Body of pancreas (tissue), 4 donors: Measurements from ENCODE around the gene IPO11. TPM values are rescaled to one million over a fixed set of nuclear protein-coding genes. Genes with fewer than 3 reads are reported as not detected.

ENCODE experiments used
- ATAC-seq: fragments of 150-250 bp; one replicate; pipeline ENCODE4 v1.9.1; 2016
- DNase-seq, 4 donors: peaks; one replicate each; pipeline ENCODE4 v3.0.0-alpha.2; 2019
- H3K27ac ChIP-seq, 4 donors: fragments of 200-600 bp; sonication (generic); 1 replicate in 3 of 4; 2 replicates in 1 of 4; pipeline versions ENCODE4 v1.5.1 to v1.6.1; 2016 to 2019; ENCODE audit warnings: mild to moderate bottlenecking in 1 of 4, mixed read lengths in 1 of 4, moderate library complexity in 1 of 4
- H3K27me3 ChIP-seq, 2 donors: fragments of 200-600 bp; sonication (generic); one replicate each; pipeline ENCODE4 v1.6.0; 2016; ENCODE audit warnings: mild to moderate bottlenecking in 1 of 2
- H3K36me3 ChIP-seq, 2 donors: fragments of 200-600 bp; sonication (generic); replicated peaks in 1 of 2; 2 replicates each; pipeline ENCODE4 v1.5.1; 2016; ENCODE audit warnings: low read depth in 2 of 2; ENCODE audit not compliant: insufficient read depth in 1 of 2
- H3K4me1 ChIP-seq: fragments of 200-600 bp; sonication (generic); one replicate; pipeline ENCODE4 v1.6.0; 2016
- H3K4me3 ChIP-seq, 2 donors: fragments of 200-600 bp; sonication (generic); 1 replicate in 1 of 2; 2 replicates in 1 of 2; pipeline ENCODE4 v1.5.1; 2016 to 2019
- H3K9me3 ChIP-seq, 3 donors: fragments of 200-600 bp; sonication (generic); 1 replicate in 2 of 3; 2 replicates in 1 of 3; pipeline ENCODE4 v1.5.1; 2016
- CTCF ChIP-seq, 7 experiments: fragments of 450-650 bp in 4 of 7; fragments of 200-600 bp in 3 of 7; sonication (generic) in 3 of 7; IDR thresholded peaks; one replicate each; pipeline ENCODE4 v1.5.1; 2016 to 2019; ENCODE audit warnings: antibody characterized with exemption in 7 of 7
- POLR2A ChIP-seq, 3 donors: fragments of 450-650 bp; IDR thresholded peaks; one replicate each; pipeline ENCODE4 v1.6.1; 2016; ENCODE audit warnings: antibody characterized with exemption in 3 of 3, mild to moderate bottlenecking in 2 of 3
- WGBS, 2 donors: methylation state at CpG; one replicate each; pipeline ENCODE4 v1.1.5; 2017; 5-methylcytosine and 5-hydroxymethylcytosine counted together
- intact Hi-C: fragments of 100-400 bp; cut with DNase I; formaldehyde crosslinking; loops from one replicate; pipeline ENCODE4 v1.15.1; 2023
- total RNA-seq, 2 donors: library from RNA; depleted of rRNA; stranded (reverse); fragments of >200 nt; gene quantifications; one replicate each; pipeline ENCODE4 v1.1.0, GENCODE V29; 2016

The IPO11 gene
- total RNA-seq, 2 donors from 2014 or later, result 10.9 to 13.2 TPM

GRCh38 chr5:62489471-62489870 is 76.9 kb downstream of the IPO11 start:
- H3K36me3 ChIP-seq, result peaks cover 0 to 6% of the 10 kb centered on the region in 2 donors
- intact Hi-C loops, result no loop called here
- H3K9me3 ChIP-seq, result no peaks in the 10 kb centered on the region
- ATAC-seq (no peak), DNase-seq (no peak)
- H3K27ac ChIP-seq, result no peak overlapping the region
- H3K4me1 ChIP-seq, result no peaks in the 10 kb centered on the region
- WGBS, 2 donors, result 69 to 86% methylated on average over 1 of the region's 1 CpG
- H3K4me3 ChIP-seq, result no peak overlapping the region
- H3K27me3 ChIP-seq, result no peaks in the 10 kb centered on the region
- TF ChIP-seq CTCF (IDR thresholded peaks at IDR 0.05) (no peak), POLR2A (IDR thresholded peaks at IDR 0.05) (no peak)

- no peaks in the 10 kb centered on the region for H3K27me3 ChIP-seq
- intact Hi-C loops, result no loop called here
- no peak overlapping the region for H3K27ac ChIP-seq
- H3K36me3 ChIP-seq, result peaks cover 0 to 2% of the 10 kb centered on the region in 2 donors
- no peak overlapping the region for H3K4me3 ChIP-seq
- TF ChIP-seq CTCF (IDR thresholded peaks at IDR 0.05) (no peak), POLR2A (IDR thresholded peaks at IDR 0.05) (no peak)
- no peak for ATAC-seq
- H3K4me1 ChIP-seq, result no peaks in the 10 kb centered on the region
- H3K9me3 ChIP-seq, result no peaks in the 10 kb centered on the region
- no peak for DNase-seq
- WGBS, 2 donors, result 92 to 100% methylated on average over 1 of the region's 1 CpG
Measured at GRCh38 chr5:62494772-62495171, 82.2 kb downstream of the IPO11 start.

- WGBS, 2 donors, result 93 to 97% methylated on average over 7 of the region's 7 CpGs
- intact Hi-C loops, result no loop called here
- TF ChIP-seq CTCF (IDR thresholded peaks at IDR 0.05) (no peak), POLR2A (IDR thresholded peaks at IDR 0.05) (no peak)
- peaks cover 0 to 2% of the 10 kb centered on the region in 2 donors for H3K36me3 ChIP-seq
- no peak for DNase-seq
- H3K4me1 ChIP-seq, result no peaks in the 10 kb centered on the region
- H3K4me3 ChIP-seq, result no peak overlapping the region
- ATAC-seq, result no peak
- H3K27me3 ChIP-seq, result no peaks in the 10 kb centered on the region
- no peaks in the 10 kb centered on the region for H3K9me3 ChIP-seq
- no peak overlapping the region for H3K27ac ChIP-seq
Measured at GRCh38 chr5:62496876-62497275, 84.3 kb downstream of the IPO11 start.

GRCh38 chr5:62498961-62499360 is 86.4 kb downstream of the IPO11 start:
- H3K27ac ChIP-seq, result no peak overlapping the region
- 82 to 85% methylated on average over 9 of the region's 9 CpGs for WGBS, 2 donors
- intact Hi-C loops, result no loop called here
- H3K4me3 ChIP-seq, result no peak overlapping the region
- H3K4me1 ChIP-seq, result no peaks in the 10 kb centered on the region
- no peaks in the 10 kb centered on the region for H3K36me3 ChIP-seq
- no peak for DNase-seq
- TF ChIP-seq CTCF (IDR thresholded peaks at IDR 0.05) (no peak), POLR2A (IDR thresholded peaks at IDR 0.05) (no peak)
- H3K27me3 ChIP-seq, result no peaks in the 10 kb centered on the region
- no peaks in the 10 kb centered on the region for H3K9me3 ChIP-seq
- no peak for ATAC-seq

- no peak overlapping the region for H3K27ac ChIP-seq
- H3K36me3 ChIP-seq, result no peaks in the 10 kb centered on the region
- 93 to 96% methylated on average over 4 of the region's 4 CpGs for WGBS, 2 donors
- no peaks in the 10 kb centered on the region for H3K4me1 ChIP-seq
- DNase-seq (no peak), ATAC-seq (no peak)
- intact Hi-C loops, result no loop called here
- no peaks in the 10 kb centered on the region for H3K27me3 ChIP-seq
- H3K4me3 ChIP-seq, result no peak overlapping the region
- no peaks in the 10 kb centered on the region for H3K9me3 ChIP-seq
- no peak for TF ChIP-seq CTCF (IDR thresholded peaks at IDR 0.05)
- no peak for TF ChIP-seq POLR2A (IDR thresholded peaks at IDR 0.05)
Measured at GRCh38 chr5:62499756-62500155, 87.2 kb downstream of the IPO11 start.
